NCI-H1105 (cell line): ENCODE measurements around the gene PIK3C2A.

ENCODE experiments used
- DNase-seq: peaks from one replicate; lab custom pipeline; 2025; lab: John Stamatoyannopoulos, UW

Gene PIK3C2A

GRCh38 chr11:17217401-17217800 is 9.6 kb upstream of the PIK3C2A start:
- DNase-seq, result no peak

GRCh38 chr11:17214338-17214737 is 6.6 kb upstream of the PIK3C2A start:
- no peak for DNase-seq

- no peak for DNase-seq
Measured at GRCh38 chr11:17211286-17211685, 3.5 kb upstream of the PIK3C2A start.

GRCh38 chr11:17209939-17210245 is 2.1 kb upstream of the PIK3C2A start:
- DNase-seq, result no peak

- DNase-seq, result peak; percentile 85
Measured at GRCh38 chr11:17208257-17208999, 642 bp upstream of the PIK3C2A start.

GRCh38 chr11:17206463-17206862 is 1.3 kb downstream of the PIK3C2A start:
- DNase-seq, result no peak

- no peak for DNase-seq
Measured at GRCh38 chr11:17197431-17197898, 10.3 kb downstream of the PIK3C2A start.

- DNase-seq, result no peak
Measured at GRCh38 chr11:17188675-17189074, 19.1 kb downstream of the PIK3C2A start.

GRCh38 chr11:17186932-17187692 is 20.7 kb downstream of the PIK3C2A start:
- no peak for DNase-seq

GRCh38 chr11:17185938-17186337 is 21.8 kb downstream of the PIK3C2A start:
- no peak for DNase-seq

- no peak for DNase-seq
Measured at GRCh38 chr11:17184882-17185587, 22.8 kb downstream of the PIK3C2A start.

GRCh38 chr11:17183836-17184235 is 23.9 kb downstream of the PIK3C2A start:
- DNase-seq, result no peak

GRCh38 chr11:17179970-17180369 is 27.8 kb downstream of the PIK3C2A start:
- DNase-seq, result no peak

GRCh38 chr11:17173332-17173731 is 34.5 kb downstream of the PIK3C2A start:
- DNase-seq, result no peak

- DNase-seq, result no peak
Measured at GRCh38 chr11:17171916-17172315, 35.9 kb downstream of the PIK3C2A start.

- DNase-seq, result no peak
Measured at GRCh38 chr11:17171343-17171742, 36.4 kb downstream of the PIK3C2A start.

GRCh38 chr11:17169876-17170275 is 37.9 kb downstream of the PIK3C2A start:
- DNase-seq, result no peak

GRCh38 chr11:17165247-17165890 is 42.4 kb downstream of the PIK3C2A start:
- no peak for DNase-seq

GRCh38 chr11:17164361-17165246 is 43.2 kb downstream of the PIK3C2A start:
- DNase-seq, result no peak

GRCh38 chr11:17163736-17164135 is 44.0 kb downstream of the PIK3C2A start:
- no peak for DNase-seq

GRCh38 chr11:17163291-17163690 is 44.5 kb downstream of the PIK3C2A start:
- DNase-seq, result no peak
